Dermis microvascular lymphatic vessel endothelial cell (primary cell): Measurements from ENCODE around the gene ZNF397. TPM values are rescaled to one million over a fixed set of nuclear protein-coding genes. Genes with fewer than 3 reads are reported as not detected.
"Not testable (repeated sequence)": the region's sequence is repeated elsewhere in the genome, so short reads cannot be mapped to it uniquely, and the experiment has no call there.

Experiments
- DNase-seq, 2 donors: peaks; one replicate each; pipeline versions ENCODE4 v3.0.0 to v3.0.0-alpha.2; 2010; ENCODE audit warnings: low read depth in 2 of 2
- total RNA-seq: library from RNA; depleted of rRNA; stranded (reverse); fragments of >200 nt; gene quantifications from 2 replicates; pipeline ENCODE4 v1.2.1, GENCODE V29; 2014

ZNF397 gene
- 4.7 and 8.1 TPM in 2 replicates for total RNA-seq

- DNase-seq = peak; percentile 91 to 97
Measured at GRCh38 chr18:35240664-35241447, at the start of gene ZNF397. ZNF397 (plus strand) TSS chr18:35241034; CDS start chr18:35242471, 1,437 bp downstream.

DNA sequence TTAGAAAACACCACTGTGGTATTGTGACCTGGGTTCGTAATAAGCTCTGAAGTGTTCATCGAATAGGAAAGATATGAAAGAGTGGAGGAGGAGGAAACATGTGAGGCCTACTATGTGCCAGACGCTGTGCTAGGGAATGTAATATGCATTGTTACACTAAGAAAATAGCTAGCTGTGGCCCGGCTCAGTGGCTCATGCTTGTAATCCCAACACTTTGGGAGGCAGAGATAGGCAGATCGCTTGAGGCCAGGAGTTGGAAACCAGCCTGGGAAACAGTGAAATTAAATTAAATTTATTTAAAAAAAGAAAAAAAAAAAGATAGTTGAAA is 49.2 kb upstream of the ZNF397 start:
- no peak for DNase-seq

- no peak for DNase-seq
Measured at GRCh38 chr18:35192415-35192814, 48.4 kb upstream of the ZNF397 start.

- DNase-seq = no peak
Measured at GRCh38 chr18:35193316-35193715, 47.5 kb upstream of the ZNF397 start.

GRCh38 chr18:35197296-35197695 is 43.5 kb upstream of the ZNF397 start:
- DNase-seq = no peak

GRCh38 chr18:35201256-35201931 is 39.4 kb upstream of the ZNF397 start:
- no peak for DNase-seq

- DNase-seq = no peak
Measured at GRCh38 chr18:35203067-35203466, 37.8 kb upstream of the ZNF397 start.

DNA sequence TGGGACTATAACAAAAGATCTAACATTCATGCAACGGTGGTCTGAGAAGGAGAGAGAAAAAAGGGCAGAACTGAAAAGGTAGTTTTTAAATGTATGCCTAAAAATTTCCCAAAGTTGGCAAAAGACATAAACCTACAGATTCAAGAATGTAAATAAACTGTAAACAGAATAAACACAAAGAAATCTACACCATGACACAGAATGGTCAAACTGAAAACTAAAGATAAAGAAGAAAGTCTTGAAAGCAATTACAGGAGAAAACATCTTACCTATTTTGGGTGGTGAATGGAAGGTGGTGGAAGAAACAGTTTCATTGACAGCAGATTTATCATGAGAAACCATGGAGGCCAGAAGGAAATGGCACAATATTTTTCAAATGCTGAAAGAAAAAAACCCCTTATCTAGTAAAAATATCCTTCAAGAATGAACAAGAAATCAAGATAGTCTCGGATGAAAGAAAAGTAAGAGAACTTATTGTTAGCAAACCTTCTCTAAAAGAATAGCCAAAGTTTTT is 35.6 kb upstream of the ZNF397 start:
- no peak for DNase-seq

DNA sequence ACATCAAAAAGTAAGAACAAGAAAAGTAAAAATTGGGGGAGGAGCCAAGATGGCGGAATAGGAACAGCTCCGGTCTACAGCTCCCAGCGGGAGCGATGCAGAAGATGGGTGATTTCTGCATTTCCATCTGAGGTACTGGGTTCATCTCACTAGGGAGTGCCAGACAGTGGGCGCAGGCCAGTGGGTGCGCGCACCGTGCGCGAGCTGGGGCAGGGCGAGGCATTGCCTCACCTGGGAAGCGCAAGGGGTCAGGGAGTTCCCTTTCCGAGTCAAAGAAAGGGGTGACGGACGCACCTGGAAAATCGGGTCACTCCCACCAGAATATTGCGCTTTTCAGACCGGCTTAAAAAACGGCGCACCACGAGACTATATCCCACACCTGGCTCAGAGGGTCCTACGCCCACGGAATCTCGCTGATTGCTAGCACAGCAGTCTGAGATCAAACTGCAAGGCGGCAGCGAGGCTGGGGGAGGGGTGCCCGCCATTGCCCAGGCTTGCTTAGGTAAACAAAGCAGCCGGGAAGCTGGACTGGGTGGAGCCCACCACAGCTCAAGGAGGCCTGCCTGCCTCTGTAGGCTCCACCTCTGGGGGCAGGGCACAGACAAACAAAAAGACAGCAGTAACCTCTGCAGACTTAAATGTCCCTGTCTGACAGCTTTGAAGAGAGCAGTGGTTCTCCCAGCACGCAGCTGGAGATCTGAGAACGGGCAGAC is 34.9 kb upstream of the ZNF397 start:
- DNase-seq = not testable (repeated sequence)

- no peak for DNase-seq
Measured at GRCh38 chr18:35215026-35215425, 25.8 kb upstream of the ZNF397 start.

DNA sequence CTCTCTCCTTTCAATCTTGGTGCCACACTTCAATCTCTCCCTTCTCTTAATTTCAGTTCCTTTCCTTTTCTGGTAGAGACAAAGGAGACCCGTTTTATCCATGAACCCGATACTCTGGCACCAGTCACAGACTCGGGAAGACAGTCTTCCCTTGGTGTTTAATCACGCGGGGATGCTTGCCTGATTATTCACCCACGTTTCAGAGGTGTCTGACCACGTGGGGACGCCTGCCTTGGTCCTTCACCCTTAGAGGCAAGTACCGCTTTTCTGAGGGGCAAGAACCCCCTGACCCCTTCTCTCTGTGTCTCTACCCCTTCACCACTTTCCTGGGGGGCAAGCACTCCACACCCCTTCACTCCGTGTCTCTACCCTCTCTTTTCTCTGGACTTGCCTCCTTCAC is 24.2 kb upstream of the ZNF397 start:
- DNase-seq = not testable (repeated sequence)

GRCh38 chr18:35219331-35219730 is 21.5 kb upstream of the ZNF397 start:
- not testable (repeated sequence) for DNase-seq

DNA sequence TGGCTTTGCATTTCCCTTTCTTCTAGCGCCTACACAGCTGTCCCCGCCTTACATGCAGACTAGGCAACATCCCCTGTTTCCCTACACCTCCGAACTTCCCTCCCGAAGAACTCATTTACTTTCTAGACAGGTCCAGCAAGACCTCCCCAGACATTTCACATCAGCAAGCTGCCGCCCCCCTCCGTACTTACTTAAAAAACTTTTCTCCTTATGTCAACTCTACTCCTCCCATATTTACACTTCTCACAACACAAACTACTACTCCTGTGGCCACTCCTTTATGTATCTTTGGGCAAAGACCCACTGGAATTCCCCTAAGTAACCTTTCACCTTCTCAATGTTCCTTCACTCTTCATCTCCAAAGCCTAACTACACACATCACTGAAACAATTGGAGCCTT is 20.4 kb upstream of the ZNF397 start:
- no peak for DNase-seq

- no peak for DNase-seq
Measured at GRCh38 chr18:35223797-35224196, 17.0 kb upstream of the ZNF397 start.

DNA sequence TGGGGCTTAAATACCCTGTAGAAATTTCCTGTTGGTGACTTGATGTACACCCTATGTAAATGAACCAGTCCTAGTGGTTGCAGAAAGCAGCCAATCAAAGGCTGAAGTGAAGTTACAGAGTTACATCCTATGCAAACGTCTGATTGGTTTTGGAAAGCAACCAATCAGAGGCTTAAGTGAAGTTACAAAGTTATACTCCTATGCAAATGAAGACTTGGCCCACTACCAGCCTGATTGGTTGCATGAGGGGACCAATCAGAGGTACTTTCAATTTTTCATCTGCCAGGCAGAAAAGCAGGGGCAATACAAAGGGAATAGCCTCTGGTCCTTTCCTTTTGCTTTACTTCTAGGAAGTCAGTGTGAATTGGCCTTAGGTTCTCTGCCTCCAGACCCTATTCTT is 13.6 kb upstream of the ZNF397 start:
- no peak for DNase-seq

DNA sequence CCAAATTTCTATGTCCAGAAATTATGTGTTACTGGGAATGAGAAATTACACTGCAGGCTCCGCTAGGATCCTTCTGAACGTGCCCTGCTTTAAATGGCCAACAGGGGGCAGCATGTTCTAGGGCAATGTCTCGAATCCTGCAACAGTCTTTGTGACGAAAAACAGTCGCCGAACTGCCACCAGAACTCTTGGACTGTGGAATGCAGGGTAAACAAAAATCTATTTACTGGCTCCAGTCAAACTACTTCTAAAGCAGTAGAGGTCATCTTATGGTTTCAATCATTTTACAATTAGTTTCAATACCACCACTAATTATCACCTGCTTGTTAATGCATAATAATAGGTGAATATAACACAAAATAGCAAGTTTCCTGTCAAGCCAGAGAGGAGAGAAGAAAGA is 9.8 kb upstream of the ZNF397 start:
- DNase-seq = peak; percentile 69 to 81

DNA sequence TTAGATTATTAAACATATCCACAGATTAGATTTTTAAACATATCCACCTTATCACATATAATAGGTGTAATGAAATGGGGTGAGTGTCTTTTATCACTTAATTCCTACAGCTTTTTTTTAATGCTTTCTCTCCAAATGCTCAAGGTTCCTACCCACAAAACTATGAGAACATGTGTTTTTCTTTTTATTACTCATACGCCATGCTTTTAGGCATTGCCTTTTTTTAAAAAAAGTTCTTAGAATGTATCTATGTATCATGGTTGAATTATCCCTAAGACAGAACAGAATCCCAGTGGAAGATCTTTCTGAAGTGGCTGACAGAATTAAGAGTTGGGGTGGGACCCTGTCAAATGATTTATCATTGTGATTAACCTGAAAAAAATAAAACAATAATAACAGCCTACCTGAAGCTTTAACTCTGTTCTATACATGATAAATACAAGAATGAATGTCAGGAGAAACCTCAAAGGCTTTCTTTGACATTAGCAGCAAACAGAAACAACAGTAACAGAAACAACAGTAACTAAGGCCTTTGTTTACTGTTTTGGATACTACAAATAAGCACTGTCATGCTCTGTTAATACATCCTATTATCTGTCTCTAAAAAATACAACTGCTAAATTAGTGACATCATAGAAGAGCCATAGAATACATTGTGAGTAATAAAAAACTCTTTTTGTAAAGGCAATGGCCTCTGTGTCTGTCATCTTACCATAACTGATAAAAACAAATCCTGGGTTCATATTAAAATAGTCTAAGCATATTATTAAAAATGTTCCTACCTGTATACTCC is 4.1 kb upstream of the ZNF397 start:
- DNase-seq = no peak

- DNase-seq = no peak
Measured at GRCh38 chr18:35239314-35239713, 1.5 kb upstream of the ZNF397 start.

- DNase-seq = no peak
Measured at GRCh38 chr18:35241448-35241804, 592 bp downstream of the ZNF397 start.

GRCh38 chr18:35242426-35242825 is 1.6 kb downstream of the ZNF397 start:
- no peak for DNase-seq

- DNase-seq = no peak
Measured at GRCh38 chr18:35244671-35245070, 3.8 kb downstream of the ZNF397 start.
